Bronchial epithelial cell (primary cell): ENCODE results near the gene OR6N1. TPM values are rescaled to one million over a fixed set of nuclear protein-coding genes. Genes with fewer than 3 reads are reported as not detected.

Experiments used
- DNase-seq: peaks from one replicate; pipeline ENCODE4 v3.0.0-alpha.2; 2010; ENCODE audit warnings: low read depth
- FAIRE-seq: peaks from 2 replicates; lab custom pipeline; 2011; peaks lifted over from hg19 to GRCh38; lab: Jason Lieb, UNC
- H3K27me3 ChIP-seq: 2 replicates; pipeline ENCODE4 v1.5.1; 2011; ENCODE audit warnings: low read length; ENCODE audit not compliant: control insufficient read depth, insufficient read depth
- H3K36me3 ChIP-seq: 2 replicates; pipeline ENCODE4 v1.5.1; 2011; ENCODE audit warnings: low read length; ENCODE audit not compliant: control insufficient read depth, insufficient read depth
- H3K4me3 ChIP-seq: 2 replicates; pipeline ENCODE4 v1.5.1; 2011; ENCODE audit warnings: mild to moderate bottlenecking, low read depth, low read length, control low read depth
- CTCF ChIP-seq: IDR thresholded peaks from 2 replicates; pipeline ENCODE4 v1.5.1; 2011; ENCODE audit warnings: mild to moderate bottlenecking, moderate library complexity, low read length, control low read depth, inconsistent platforms; ENCODE audit not compliant: insufficient read depth, severe bottlenecking
- total RNA-seq: library from RNA; depleted of rRNA; stranded (reverse); fragments of >200 nt; gene quantifications from 2 replicates; pipeline ENCODE4 v1.2.1, GENCODE V29; 2014

Gene OR6N1
- total RNA-seq, 1 donor from 2014 or later: not detected

DNA sequence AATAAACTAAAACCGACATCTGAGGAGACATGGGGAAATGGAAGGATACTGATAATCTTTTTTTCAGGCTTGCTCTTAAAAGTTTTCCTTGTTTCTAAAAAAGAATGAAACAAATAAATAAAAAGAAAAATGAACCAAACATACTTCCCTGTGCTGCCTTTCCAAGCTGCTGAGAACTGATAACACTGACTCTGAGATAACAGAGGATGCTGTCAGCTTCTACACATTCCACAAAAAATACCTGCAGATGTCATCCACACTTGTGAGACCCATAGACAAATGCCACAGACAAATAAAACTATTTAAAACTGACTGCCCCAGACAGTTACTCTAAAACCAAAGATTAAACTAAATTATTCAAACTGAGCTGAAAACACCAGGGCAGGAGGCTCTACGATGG, 39.5 kb downstream of the OR6N1 start:
- no peak for TF ChIP-seq CTCF
- FAIRE-seq (no peak), DNase-seq (no peak)
- H3K27me3 ChIP-seq: no peaks in the 10 kb centered on the region
- no peak overlapping the region for H3K4me3 ChIP-seq
- H3K36me3 ChIP-seq: no peaks in the 10 kb centered on the region

- no peak for FAIRE-seq
- no peak for DNase-seq
These were observed 40.3 kb downstream of the OR6N1 start for GRCh38 chr1:158731707-158732106.

DNA sequence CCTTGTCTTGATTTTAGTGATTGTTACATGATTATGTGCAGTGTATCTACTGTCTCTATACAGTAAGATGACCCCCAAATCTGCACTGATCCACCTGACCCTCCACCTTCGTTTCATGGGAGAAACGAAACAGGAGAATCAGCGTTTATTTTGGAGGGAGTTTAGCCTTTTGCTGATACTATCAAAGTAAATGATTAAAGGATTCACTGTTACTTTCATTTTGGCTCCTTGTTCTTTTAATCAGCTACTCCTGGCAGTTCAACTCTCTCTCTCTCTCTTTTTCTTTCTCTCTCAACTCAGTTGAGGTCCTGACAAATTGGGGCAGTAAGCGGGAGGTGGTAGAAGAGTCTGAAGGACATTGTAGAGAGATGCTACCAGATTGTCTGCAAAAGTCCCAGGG, 41.5 kb downstream of the OR6N1 start:
- no peak for TF ChIP-seq CTCF
- no peaks in the 10 kb centered on the region for H3K36me3 ChIP-seq
- H3K4me3 ChIP-seq: no peak overlapping the region
- FAIRE-seq (no peak), DNase-seq (no peak)
- no peaks in the 10 kb centered on the region for H3K27me3 ChIP-seq

More at GRCh38 chr1:158731707-158732106, 40.3 kb downstream of the OR6N1 start:
- H3K4me3 ChIP-seq: no peak overlapping the region
- no peaks in the 10 kb centered on the region for H3K27me3 ChIP-seq
- TF ChIP-seq CTCF: no peak
- no peaks in the 10 kb centered on the region for H3K36me3 ChIP-seq

DNA sequence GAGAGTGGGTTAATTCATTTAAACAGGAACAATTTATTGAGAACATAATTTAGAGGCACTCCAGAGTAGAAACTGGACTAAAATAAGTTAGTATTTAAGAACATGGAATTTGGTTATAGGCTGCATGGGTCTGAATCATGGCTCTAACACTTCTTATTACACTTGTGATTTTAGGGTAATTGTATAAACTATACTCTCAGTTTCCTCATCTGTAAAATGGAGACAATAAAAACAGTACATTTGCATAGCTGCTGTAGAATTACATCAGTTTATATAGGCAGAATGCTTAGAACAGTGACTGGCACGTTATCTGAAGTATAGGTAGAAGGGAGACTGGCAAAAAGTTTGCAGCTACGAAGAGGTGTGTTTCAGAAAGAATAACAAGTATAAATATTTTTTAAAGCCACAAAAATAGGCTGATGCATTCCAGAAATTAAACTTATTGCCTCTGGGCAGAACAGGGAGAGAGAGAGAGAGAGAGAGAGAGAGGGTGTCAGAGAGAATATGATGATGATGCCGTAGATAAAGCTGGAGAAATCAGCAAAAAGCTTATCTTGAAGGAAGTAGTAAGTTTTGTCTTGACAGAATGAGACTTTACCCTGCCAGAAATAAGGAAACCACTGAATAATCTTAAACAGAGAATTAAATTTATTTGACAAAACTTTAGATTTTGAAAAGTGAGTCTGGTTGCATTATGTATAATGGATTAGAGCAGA, 43.3 kb downstream of the OR6N1 start:
- FAIRE-seq (no peak), DNase-seq (no peak)
- no peak for TF ChIP-seq CTCF
- H3K36me3 ChIP-seq: no peaks in the 10 kb centered on the region
- H3K4me3 ChIP-seq: no peak overlapping the region
- H3K27me3 ChIP-seq: no peaks in the 10 kb centered on the region

GRCh38 chr1:158724442-158724841, 47.6 kb downstream of the OR6N1 start:
- no peaks in the 10 kb centered on the region for H3K36me3 ChIP-seq
- no peak for TF ChIP-seq CTCF
- DNase-seq (no peak), FAIRE-seq (no peak)
- H3K27me3 ChIP-seq: no peaks in the 10 kb centered on the region
- H3K4me3 ChIP-seq: no peak overlapping the region

- no peak for FAIRE-seq
- no peak for TF ChIP-seq CTCF
- no peak for DNase-seq
These were observed 51.4 kb downstream of the OR6N1 start, which contains the start of gene OR6K3 for GRCh38 chr1:158720620-158721019. Gene OR6K3, minus strand, starts transcription at chr1:158720720. Its CDS starts 2,605 bp downstream, at chr1:158718115.

More at GRCh38 chr1:158720620-158721019, 51.4 kb downstream of the OR6N1 start, which contains the start of gene OR6K3:
- Histone ChIP-seq H3K27me3 (no peaks in the 10 kb centered on the region), H3K36me3 (no peaks in the 10 kb centered on the region), H3K4me3 (no peak within 1 kb of the TSS)
